WTC11 (cell line): ENCODE results near the gene CENPM. TPM values are rescaled to one million over a fixed set of nuclear protein-coding genes. Genes with fewer than 3 reads are reported as not detected.

Experiments used
- ATAC-seq: fragments of 200-7000 bp; cut with Tn5 transposase; 2 replicates; pipeline ENCODE4 v1.10.0; 2021; ENCODE audit warnings: mild to moderate bottlenecking, moderate library complexity
- CTCF ChIA-PET: fragments of 300-600 bp; sonication (Branson Sonifier 250); formaldehyde crosslinking; loops from one replicate; lab custom pipeline; 2021; ENCODE audit warnings: antibody characterized with exemption; lab: Charles Lee
- POLR2A ChIA-PET: fragments of 350-600 bp; sonication (Branson Sonifier 250); formaldehyde crosslinking; loops from one replicate; lab custom pipeline; 2021; ENCODE audit warnings: antibody characterized with exemption; lab: Charles Lee
- DNase-seq: peaks from one replicate; pipeline ENCODE4 v3.0.0; 2021; ENCODE audit warnings: low spot score
- H3K27ac Mint-ChIP-seq: 2 replicates; pipeline ENCODE4 v1.8.0; 2021; ENCODE audit warnings: mixed read lengths
- H3K27me3 Mint-ChIP-seq: 2 replicates; pipeline ENCODE4 v1.8.0; 2021; ENCODE audit warnings: low read depth, mild to moderate bottlenecking, moderate library complexity, mixed read lengths
- H3K36me3 Mint-ChIP-seq: 2 replicates; pipeline ENCODE4 v1.8.0; 2021; ENCODE audit warnings: mixed read lengths
- H3K4me1 Mint-ChIP-seq: 2 replicates; pipeline ENCODE4 v1.8.0; 2022; ENCODE audit warnings: mixed read lengths
- H3K4me3 Mint-ChIP-seq: 2 replicates; pipeline ENCODE4 v1.8.0; 2021; ENCODE audit warnings: mild to moderate bottlenecking, moderate library complexity, mixed read lengths
- H3K9me3 Mint-ChIP-seq: 2 replicates; pipeline ENCODE4 v1.8.0; 2021; ENCODE audit warnings: mixed read lengths
- GABPB1 ChIP-seq: sonication (generic); formaldehyde crosslinking; IDR thresholded peaks from 2 replicates; pipeline ENCODE4 v1.8.1; 2023; ENCODE audit warnings: mild to moderate bottlenecking, missing genetic modification reagents
- GRHL2 ChIP-seq: fragments of 250-450 bp; sonication (Bioruptor Pico); IDR thresholded peaks from 2 replicates; pipeline ENCODE4 v1.8.0; 2022; ENCODE audit warnings: mild to moderate bottlenecking, moderate library complexity; ENCODE audit not compliant: insufficient replicate concordance, severe bottlenecking
- GTF2I ChIP-seq: fragments of 250-450 bp; sonication (Bioruptor Pico); conservative IDR thresholded peaks from 2 replicates; pipeline ENCODE4 v1.4.0; 2021; ENCODE audit warnings: mild to moderate bottlenecking
- MYBL2 ChIP-seq: sonication (generic); formaldehyde crosslinking; IDR thresholded peaks from 2 replicates; pipeline ENCODE4 v1.8.1; 2023; ENCODE audit warnings: mild to moderate bottlenecking, moderate library complexity, missing genetic modification reagents
- PRRX2 ChIP-seq: fragments of 250-450 bp; sonication (Bioruptor Pico); IDR thresholded peaks from 2 replicates; pipeline ENCODE4 v1.8.0; 2021; ENCODE audit warnings: mild to moderate bottlenecking
- RELA ChIP-seq: sonication (generic); formaldehyde crosslinking; IDR thresholded peaks from 2 replicates; pipeline ENCODE4 v1.8.1; 2022; ENCODE audit warnings: missing genetic modification reagents, mild to moderate bottlenecking, borderline replicate concordance
- SP1 ChIP-seq: sonication (generic); formaldehyde crosslinking; conservative IDR thresholded peaks from 2 replicates; pipeline ENCODE4 v1.8.1; 2022; ENCODE audit warnings: missing genetic modification reagents
- ZBTB21 ChIP-seq: sonication (generic); formaldehyde crosslinking; IDR thresholded peaks from 2 replicates; pipeline ENCODE4 v1.8.1; 2023; ENCODE audit warnings: mild to moderate bottlenecking, missing genetic modification reagents, borderline replicate concordance
- ZNF416 ChIP-seq: fragments of 250-450 bp; sonication (Bioruptor Pico); IDR thresholded peaks from 2 replicates; pipeline ENCODE4 v1.9.0; 2021; ENCODE audit warnings: mild to moderate bottlenecking, inconsistent platforms
- total RNA-seq: library from RNA; stranded (reverse); gene quantifications from 3 replicates; pipeline ENCODE4 v1.2.3, GENCODE V29; 2021
- TF ChIP-seq, protein P1 (sequence below): fragments of 250-450 bp; sonication (Bioruptor Pico); conservative IDR thresholded peaks from 2 replicates; pipeline ENCODE4 v1.9.0; 2021; ENCODE audit warnings: mild to moderate bottlenecking
- TF ChIP-seq, protein P2 (sequence below): sonication (generic); formaldehyde crosslinking; IDR thresholded peaks from 2 replicates; pipeline ENCODE4 v1.8.0; 2022; ENCODE audit warnings: mild to moderate bottlenecking, missing genetic modification reagents
- TF ChIP-seq, protein P3 (sequence below): sonication (generic); formaldehyde crosslinking; IDR thresholded peaks from 2 replicates; pipeline ENCODE4 v1.8.0; 2023; ENCODE audit warnings: missing genetic modification reagents
- TF ChIP-seq, protein P4 (sequence below): fragments of 250-450 bp; sonication (Bioruptor Pico); IDR thresholded peaks from 2 replicates; pipeline ENCODE4 v1.8.0; 2021; ENCODE audit warnings: mild to moderate bottlenecking
- TF ChIP-seq, protein P5 (sequence below): fragments of 200-600 bp; IDR thresholded peaks from 2 replicates; pipeline ENCODE4 v1.8.0; 2022; ENCODE audit warnings: antibody characterized with exemption
- TF ChIP-seq, protein P6 (sequence below): sonication (generic); formaldehyde crosslinking; IDR thresholded peaks from 2 replicates; pipeline ENCODE4 v1.8.1; 2023; ENCODE audit warnings: mild to moderate bottlenecking, moderate library complexity, missing genetic modification reagents

CENPM gene
- total RNA-seq, 1 experiment from 2014 or later: 40.3 TPM

DNA sequence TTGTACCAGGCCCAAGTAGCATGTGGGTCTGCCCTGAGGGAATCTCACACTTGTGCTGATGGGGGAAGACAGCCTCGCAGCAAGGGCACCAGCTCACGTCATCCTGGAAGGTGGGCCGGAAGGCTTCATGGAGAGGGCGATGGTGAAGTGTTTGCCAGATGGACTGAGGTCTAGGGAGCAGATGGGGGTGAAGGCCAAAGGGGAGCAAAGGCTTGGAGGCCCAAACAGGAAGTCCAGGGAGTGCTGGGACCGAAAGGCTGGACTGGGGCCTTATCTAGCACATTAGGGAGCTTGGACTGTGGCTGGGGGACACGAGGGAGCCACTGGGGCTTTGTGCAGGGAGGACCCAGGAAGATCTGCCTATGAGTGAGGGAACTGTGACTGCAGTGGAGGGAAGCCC, 19.1 kb downstream of the CENPM start (continued):
- TF ChIP-seq, protein P1, sequence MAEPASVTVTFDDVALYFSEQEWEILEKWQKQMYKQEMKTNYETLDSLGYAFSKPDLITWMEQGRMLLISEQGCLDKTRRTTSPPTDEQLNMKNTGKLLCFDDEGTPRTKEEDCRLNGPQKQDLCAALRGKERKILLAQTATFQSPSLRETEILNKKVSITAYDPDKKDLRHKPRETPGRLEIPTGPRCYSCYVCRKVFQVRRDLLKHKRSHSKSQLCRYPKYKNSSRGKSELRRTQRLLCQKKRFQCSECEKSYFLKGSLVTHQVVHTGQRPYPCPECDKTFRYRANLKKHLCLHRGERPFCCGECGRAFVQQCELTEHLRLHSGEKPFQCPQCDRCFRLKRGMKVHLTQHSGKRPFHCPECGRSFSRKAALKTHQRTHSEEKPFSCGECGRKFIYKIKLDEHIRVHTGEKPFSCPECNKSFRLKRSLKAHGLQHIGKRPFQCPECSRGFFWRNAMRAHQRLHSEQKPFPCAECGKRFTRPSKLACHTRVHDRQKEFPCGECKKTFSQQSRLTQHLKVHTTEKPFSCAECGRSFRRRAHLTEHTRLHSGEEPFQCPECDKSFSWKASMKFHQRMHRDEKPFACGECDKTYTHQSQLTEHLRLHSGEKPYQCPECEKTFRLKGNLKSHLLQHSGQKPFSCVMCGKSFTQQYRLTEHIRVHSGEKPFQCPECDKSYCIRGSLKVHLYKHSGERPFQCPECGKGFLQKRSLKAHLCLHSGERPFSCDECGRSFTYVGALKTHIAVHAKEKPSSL: no peak
- TF ChIP-seq GTF2I (CRISPR knock-in tag) (no peak), GRHL2 (CRISPR knock-in tag) (no peak)
- TF ChIP-seq, protein P2, sequence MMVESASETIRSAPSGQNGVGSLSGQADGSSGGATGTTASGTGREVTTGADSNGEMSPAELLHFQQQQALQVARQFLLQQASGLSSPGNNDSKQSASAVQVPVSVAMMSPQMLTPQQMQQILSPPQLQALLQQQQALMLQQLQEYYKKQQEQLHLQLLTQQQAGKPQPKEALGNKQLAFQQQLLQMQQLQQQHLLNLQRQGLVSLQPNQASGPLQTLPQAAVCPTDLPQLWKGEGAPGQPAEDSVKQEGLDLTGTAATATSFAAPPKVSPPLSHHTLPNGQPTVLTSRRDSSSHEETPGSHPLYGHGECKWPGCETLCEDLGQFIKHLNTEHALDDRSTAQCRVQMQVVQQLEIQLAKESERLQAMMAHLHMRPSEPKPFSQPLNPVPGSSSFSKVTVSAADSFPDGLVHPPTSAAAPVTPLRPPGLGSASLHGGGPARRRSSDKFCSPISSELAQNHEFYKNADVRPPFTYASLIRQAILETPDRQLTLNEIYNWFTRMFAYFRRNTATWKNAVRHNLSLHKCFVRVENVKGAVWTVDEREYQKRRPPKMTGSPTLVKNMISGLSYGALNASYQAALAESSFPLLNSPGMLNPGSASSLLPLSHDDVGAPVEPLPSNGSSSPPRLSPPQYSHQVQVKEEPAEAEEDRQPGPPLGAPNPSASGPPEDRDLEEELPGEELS (CRISPR knock-in tag): no peak
- TF ChIP-seq, protein P3, sequence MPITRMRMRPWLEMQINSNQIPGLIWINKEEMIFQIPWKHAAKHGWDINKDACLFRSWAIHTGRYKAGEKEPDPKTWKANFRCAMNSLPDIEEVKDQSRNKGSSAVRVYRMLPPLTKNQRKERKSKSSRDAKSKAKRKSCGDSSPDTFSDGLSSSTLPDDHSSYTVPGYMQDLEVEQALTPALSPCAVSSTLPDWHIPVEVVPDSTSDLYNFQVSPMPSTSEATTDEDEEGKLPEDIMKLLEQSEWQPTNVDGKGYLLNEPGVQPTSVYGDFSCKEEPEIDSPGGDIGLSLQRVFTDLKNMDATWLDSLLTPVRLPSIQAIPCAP: no peak

DNA sequence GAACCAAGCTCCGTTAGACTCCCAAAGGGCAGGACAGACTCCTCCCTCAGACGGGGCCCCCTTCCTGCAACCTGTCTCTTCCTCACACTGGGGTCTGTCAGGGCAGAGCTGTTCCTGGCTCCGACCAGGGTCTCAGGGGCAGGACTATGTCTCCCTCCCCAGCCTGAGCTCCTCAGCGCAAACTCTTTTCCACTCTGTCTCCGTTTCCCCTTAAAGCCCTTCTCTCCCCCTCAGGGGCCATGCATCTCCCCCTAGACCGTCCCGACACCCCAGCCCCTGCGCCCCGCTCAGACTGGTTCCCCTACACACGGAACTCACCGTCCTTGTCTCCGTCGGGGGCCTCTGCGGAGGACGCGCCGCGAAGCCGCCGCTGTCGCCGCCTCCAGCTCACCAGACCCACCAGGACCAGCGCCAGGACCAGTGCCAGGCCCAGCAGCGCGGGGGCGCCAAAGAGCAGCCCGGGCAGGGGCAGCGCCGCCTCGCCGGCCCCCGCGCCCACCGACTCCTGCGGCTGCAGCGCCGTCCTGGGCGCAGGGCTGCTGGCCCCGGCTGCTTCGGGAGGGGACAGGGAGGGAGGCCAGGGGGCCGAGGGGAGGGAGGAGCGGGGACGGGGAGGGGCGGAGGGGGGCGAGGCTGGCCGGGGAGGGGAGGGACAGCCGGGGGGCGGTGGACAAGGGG, 21.0 kb downstream of the CENPM start:
- Mint-ChIP-seq H3K4me3 (peak overlapping the region; percentile 67), H3K36me3 (no peaks in the 10 kb centered on the region), H3K27ac (no peak overlapping the region), H3K9me3 (no peaks in the 10 kb centered on the region), H3K4me1 (peaks cover 16% of the 10 kb centered on the region), H3K27me3 (peaks cover 87% of the 10 kb centered on the region)
- POLR2A ChIA-PET: interaction anchor here (1.3 to 1.4 kb wide), 2 partner anchors 18 to 21 kb away, joined by 3 to 6 read pairs; partner anchors contain the start of gene CENPM
- TF ChIP-seq SP1 (CRISPR knock-in tag): peak; percentile 17; the same call in 1 of the 2 replicates
- 0 out of 2 replicates have a peak, but pooled peaks have one; percentile 4 for TF ChIP-seq RELA (CRISPR knock-in tag)
- TF ChIP-seq ZNF416 (CRISPR knock-in tag): peak; percentile 48; the same call in 1 of the 2 replicates
- TF ChIP-seq, protein P4, sequence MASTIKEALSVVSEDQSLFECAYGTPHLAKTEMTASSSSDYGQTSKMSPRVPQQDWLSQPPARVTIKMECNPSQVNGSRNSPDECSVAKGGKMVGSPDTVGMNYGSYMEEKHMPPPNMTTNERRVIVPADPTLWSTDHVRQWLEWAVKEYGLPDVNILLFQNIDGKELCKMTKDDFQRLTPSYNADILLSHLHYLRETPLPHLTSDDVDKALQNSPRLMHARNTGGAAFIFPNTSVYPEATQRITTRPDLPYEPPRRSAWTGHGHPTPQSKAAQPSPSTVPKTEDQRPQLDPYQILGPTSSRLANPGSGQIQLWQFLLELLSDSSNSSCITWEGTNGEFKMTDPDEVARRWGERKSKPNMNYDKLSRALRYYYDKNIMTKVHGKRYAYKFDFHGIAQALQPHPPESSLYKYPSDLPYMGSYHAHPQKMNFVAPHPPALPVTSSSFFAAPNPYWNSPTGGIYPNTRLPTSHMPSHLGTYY: 0 out of 2 replicates have a peak, but pooled peaks have one; percentile 65
- no peak for TF ChIP-seq PRRX2 (CRISPR knock-in tag)
- TF ChIP-seq, protein P5, sequence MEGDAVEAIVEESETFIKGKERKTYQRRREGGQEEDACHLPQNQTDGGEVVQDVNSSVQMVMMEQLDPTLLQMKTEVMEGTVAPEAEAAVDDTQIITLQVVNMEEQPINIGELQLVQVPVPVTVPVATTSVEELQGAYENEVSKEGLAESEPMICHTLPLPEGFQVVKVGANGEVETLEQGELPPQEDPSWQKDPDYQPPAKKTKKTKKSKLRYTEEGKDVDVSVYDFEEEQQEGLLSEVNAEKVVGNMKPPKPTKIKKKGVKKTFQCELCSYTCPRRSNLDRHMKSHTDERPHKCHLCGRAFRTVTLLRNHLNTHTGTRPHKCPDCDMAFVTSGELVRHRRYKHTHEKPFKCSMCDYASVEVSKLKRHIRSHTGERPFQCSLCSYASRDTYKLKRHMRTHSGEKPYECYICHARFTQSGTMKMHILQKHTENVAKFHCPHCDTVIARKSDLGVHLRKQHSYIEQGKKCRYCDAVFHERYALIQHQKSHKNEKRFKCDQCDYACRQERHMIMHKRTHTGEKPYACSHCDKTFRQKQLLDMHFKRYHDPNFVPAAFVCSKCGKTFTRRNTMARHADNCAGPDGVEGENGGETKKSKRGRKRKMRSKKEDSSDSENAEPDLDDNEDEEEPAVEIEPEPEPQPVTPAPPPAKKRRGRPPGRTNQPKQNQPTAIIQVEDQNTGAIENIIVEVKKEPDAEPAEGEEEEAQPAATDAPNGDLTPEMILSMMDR: peak; percentile 85
- TF ChIP-seq ZBTB21 (CRISPR knock-in tag): peak; percentile 2; the same call in 1 of the 2 replicates
- no peak for TF ChIP-seq GABPB1 (CRISPR knock-in tag)
- TF ChIP-seq, protein P6, sequence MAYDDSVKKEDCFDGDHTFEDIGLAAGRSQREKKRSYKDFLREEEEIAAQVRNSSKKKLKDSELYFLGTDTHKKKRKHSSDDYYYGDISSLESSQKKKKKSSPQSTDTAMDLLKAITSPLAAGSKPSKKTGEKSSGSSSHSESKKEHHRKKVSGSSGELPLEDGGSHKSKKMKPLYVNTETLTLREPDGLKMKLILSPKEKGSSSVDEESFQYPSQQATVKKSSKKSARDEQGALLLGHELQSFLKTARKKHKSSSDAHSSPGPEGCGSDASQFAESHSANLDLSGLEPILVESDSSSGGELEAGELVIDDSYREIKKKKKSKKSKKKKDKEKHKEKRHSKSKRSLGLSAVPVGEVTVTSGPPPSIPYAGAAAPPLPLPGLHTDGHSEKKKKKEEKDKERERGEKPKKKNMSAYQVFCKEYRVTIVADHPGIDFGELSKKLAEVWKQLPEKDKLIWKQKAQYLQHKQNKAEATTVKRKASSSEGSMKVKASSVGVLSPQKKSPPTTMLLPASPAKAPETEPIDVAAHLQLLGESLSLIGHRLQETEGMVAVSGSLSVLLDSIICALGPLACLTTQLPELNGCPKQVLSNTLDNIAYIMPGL (CRISPR knock-in tag): peak; percentile 79; the same call in 1 of the 2 replicates
- no peak for TF ChIP-seq MYBL2 (CRISPR knock-in tag)
- ATAC-seq (peak; percentile 80), DNase-seq (peak; percentile 91)
- CTCF ChIA-PET: interaction anchor here (0.6 to 6.8 kb wide), 56 partner anchors 8 to 506 kb away, joined by 3 to 143 read pairs (median 4); partner anchors contain the start of genes CCDC134, CENPM, MEI1 and NAGA
